ENCODE results near the gene TRIP13.

- TF ChIP-seq CTCF (tag by site-specific recombination; IDR thresholded peaks at IDR 0.05) (no peak), ZNF621 (tag by site-specific recombination; IDR thresholded peaks at IDR 0.05) (no peak), ZFP3 (tag by site-specific recombination; IDR thresholded peaks at IDR 0.05; ENCODE audit: low read depth) (no peak), MZF1 (tag by site-specific recombination; IDR thresholded peaks at IDR 0.05; ENCODE audit: borderline replicate concordance) (no peak), ZNF138 (tag by site-specific recombination; IDR thresholded peaks at IDR 0.05; ENCODE audit: borderline replicate concordance) (no peak), ZNF510 (tag by site-specific recombination; IDR thresholded peaks at IDR 0.05; ENCODE audit: insufficient replicate concordance) (no peak)
Measured at GRCh38 chr5:872301-872700, 20.4 kb upstream of the TRIP13 start.

Data from HEK293 (cell line).